Erythroblast (primary cell): ENCODE measurements around the gene RCAN1.

ENCODE experiments used
- GATA1 ChIP-seq: IDR thresholded peaks from 2 replicates; pipeline ENCODE4 v1.6.1; 2011; ENCODE audit warnings: low read depth, mild to moderate bottlenecking, control low read depth, low read length, moderate library complexity
- POLR2A ChIP-seq: IDR thresholded peaks from 2 replicates; pipeline ENCODE4 v1.6.1; 2011; ENCODE audit warnings: mild to moderate bottlenecking, low read length

GRCh38 chr21:34606051-34606450 is 8.9 kb downstream of the RCAN1 start:
- no peak for TF ChIP-seq POLR2A
- TF ChIP-seq GATA1: no peak
